Measurements from ENCODE around the gene MTREX.

Gene MTREX

GRCh38 chr5:55441107-55441771 lies 133.4 kb downstream of the MTREX start:
- H3K9ac ChIP-seq (ENCODE audit: low read length) = no peak overlapping the region

GRCh38 chr5:55441954-55442353 lies 134.2 kb downstream of the MTREX start:
- no peaks in the 10 kb centered on the region for H3K36me3 ChIP-seq (ENCODE audit: control insufficient read depth, insufficient read depth, low read length)
- H3K4me1 ChIP-seq (ENCODE audit: control insufficient read depth, insufficient read depth, low read length) = peaks cover 24% of the 10 kb centered on the region
- H3K9me3 ChIP-seq (ENCODE audit: control insufficient read depth, low read length) = no peaks in the 10 kb centered on the region
- no peak overlapping the region for H3K4me3 ChIP-seq (ENCODE audit: low read length)
- no peaks in the 10 kb centered on the region for H3K27me3 ChIP-seq (ENCODE audit: control insufficient read depth, insufficient read depth, low read length)
- no peak overlapping the region for H3K9ac ChIP-seq (ENCODE audit: low read length)

More at GRCh38 chr5:55441107-55441771, 133.4 kb downstream of the MTREX start:
- H3K4me1 ChIP-seq (ENCODE audit: control insufficient read depth, insufficient read depth, low read length) = peaks cover 24% of the 10 kb centered on the region
- H3K36me3 ChIP-seq (ENCODE audit: control insufficient read depth, insufficient read depth, low read length) = no peaks in the 10 kb centered on the region
- no peaks in the 10 kb centered on the region for H3K9me3 ChIP-seq (ENCODE audit: control insufficient read depth, low read length)
- no peaks in the 10 kb centered on the region for H3K27me3 ChIP-seq (ENCODE audit: control insufficient read depth, insufficient read depth, low read length)
- H3K4me3 ChIP-seq (ENCODE audit: low read length) = no peak overlapping the region

- Histone ChIP-seq H3K36me3 (ENCODE audit: control insufficient read depth, insufficient read depth, low read length) (no peaks in the 10 kb centered on the region), H3K9ac (ENCODE audit: low read length) (no peak overlapping the region), H3K27me3 (ENCODE audit: control insufficient read depth, insufficient read depth, low read length) (no peaks in the 10 kb centered on the region), H3K9me3 (ENCODE audit: control insufficient read depth, low read length) (no peaks in the 10 kb centered on the region), H3K4me1 (ENCODE audit: control insufficient read depth, insufficient read depth, low read length) (no peaks in the 10 kb centered on the region), H3K4me3 (ENCODE audit: low read length) (no peak overlapping the region)
Observed at GRCh38 chr5:55445791-55446190, 138.0 kb downstream of the MTREX start.

- Histone ChIP-seq H3K9me3 (ENCODE audit: control insufficient read depth, low read length) (no peaks in the 10 kb centered on the region), H3K36me3 (ENCODE audit: control insufficient read depth, insufficient read depth, low read length) (no peaks in the 10 kb centered on the region), H3K9ac (ENCODE audit: low read length) (no peak overlapping the region), H3K4me1 (ENCODE audit: control insufficient read depth, insufficient read depth, low read length) (no peaks in the 10 kb centered on the region), H3K27me3 (ENCODE audit: control insufficient read depth, insufficient read depth, low read length) (no peaks in the 10 kb centered on the region), H3K4me3 (ENCODE audit: low read length) (no peak overlapping the region)
Observed at GRCh38 chr5:55446640-55447351, 139.0 kb downstream of the MTREX start.

- peaks cover 5% of the 10 kb centered on the region for H3K4me1 ChIP-seq (ENCODE audit: control insufficient read depth, insufficient read depth, low read length)
- no peak overlapping the region for H3K4me3 ChIP-seq (ENCODE audit: low read length)
- no peaks in the 10 kb centered on the region for H3K9me3 ChIP-seq (ENCODE audit: control insufficient read depth, low read length)
- no peaks in the 10 kb centered on the region for H3K27me3 ChIP-seq (ENCODE audit: control insufficient read depth, insufficient read depth, low read length)
- H3K9ac ChIP-seq (ENCODE audit: low read length) = no peak overlapping the region
- no peaks in the 10 kb centered on the region for H3K36me3 ChIP-seq (ENCODE audit: control insufficient read depth, insufficient read depth, low read length)
Observed at GRCh38 chr5:55450050-55450765, 142.4 kb downstream of the MTREX start.

- H3K4me3 ChIP-seq (ENCODE audit: low read length) = no peak overlapping the region
- peaks cover 5% of the 10 kb centered on the region for H3K4me1 ChIP-seq (ENCODE audit: control insufficient read depth, insufficient read depth, low read length)
- no peaks in the 10 kb centered on the region for H3K36me3 ChIP-seq (ENCODE audit: control insufficient read depth, insufficient read depth, low read length)
- no peaks in the 10 kb centered on the region for H3K27me3 ChIP-seq (ENCODE audit: control insufficient read depth, insufficient read depth, low read length)
- H3K9ac ChIP-seq (ENCODE audit: low read length) = no peak overlapping the region
- no peaks in the 10 kb centered on the region for H3K9me3 ChIP-seq (ENCODE audit: control insufficient read depth, low read length)
Observed at GRCh38 chr5:55451976-55452375, 144.2 kb downstream of the MTREX start.

- no peak overlapping the region for H3K9ac ChIP-seq (ENCODE audit: low read length)
- H3K4me1 ChIP-seq (ENCODE audit: control insufficient read depth, insufficient read depth, low read length) = peaks cover 5% of the 10 kb centered on the region
- H3K4me3 ChIP-seq (ENCODE audit: low read length) = no peak overlapping the region
- H3K27me3 ChIP-seq (ENCODE audit: control insufficient read depth, insufficient read depth, low read length) = no peaks in the 10 kb centered on the region
- no peaks in the 10 kb centered on the region for H3K36me3 ChIP-seq (ENCODE audit: control insufficient read depth, insufficient read depth, low read length)
- H3K9me3 ChIP-seq (ENCODE audit: control insufficient read depth, low read length) = no peaks in the 10 kb centered on the region
Observed at GRCh38 chr5:55453211-55453610, 145.4 kb downstream of the MTREX start.

- no peak overlapping the region for H3K9ac ChIP-seq (ENCODE audit: low read length)
- no peak overlapping the region for H3K4me3 ChIP-seq (ENCODE audit: low read length)
- no peaks in the 10 kb centered on the region for H3K27me3 ChIP-seq (ENCODE audit: control insufficient read depth, insufficient read depth, low read length)
- H3K9me3 ChIP-seq (ENCODE audit: control insufficient read depth, low read length) = no peaks in the 10 kb centered on the region
- no peaks in the 10 kb centered on the region for H3K36me3 ChIP-seq (ENCODE audit: control insufficient read depth, insufficient read depth, low read length)
- peaks cover 5% of the 10 kb centered on the region for H3K4me1 ChIP-seq (ENCODE audit: control insufficient read depth, insufficient read depth, low read length)
Observed at GRCh38 chr5:55454282-55454681, 146.5 kb downstream of the MTREX start.

GRCh38 chr5:55456216-55456895 lies 148.6 kb downstream of the MTREX start:
- H3K9me3 ChIP-seq (ENCODE audit: control insufficient read depth, low read length) = no peaks in the 10 kb centered on the region
- H3K36me3 ChIP-seq (ENCODE audit: control insufficient read depth, insufficient read depth, low read length) = no peaks in the 10 kb centered on the region
- H3K9ac ChIP-seq (ENCODE audit: low read length) = no peak overlapping the region
- peaks cover 5% of the 10 kb centered on the region for H3K4me1 ChIP-seq (ENCODE audit: control insufficient read depth, insufficient read depth, low read length)
- H3K4me3 ChIP-seq (ENCODE audit: low read length) = no peak overlapping the region
- no peaks in the 10 kb centered on the region for H3K27me3 ChIP-seq (ENCODE audit: control insufficient read depth, insufficient read depth, low read length)

- Histone ChIP-seq H3K36me3 (ENCODE audit: control insufficient read depth, insufficient read depth, low read length) (no peaks in the 10 kb centered on the region), H3K9me3 (ENCODE audit: control insufficient read depth, low read length) (no peaks in the 10 kb centered on the region), H3K9ac (ENCODE audit: low read length) (no peak overlapping the region), H3K4me1 (ENCODE audit: control insufficient read depth, insufficient read depth, low read length) (no peaks in the 10 kb centered on the region), H3K4me3 (ENCODE audit: low read length) (no peak overlapping the region), H3K27me3 (ENCODE audit: control insufficient read depth, insufficient read depth, low read length) (no peaks in the 10 kb centered on the region)
Observed at GRCh38 chr5:55459572-55459971, 151.8 kb downstream of the MTREX start.

- Histone ChIP-seq H3K36me3 (ENCODE audit: control insufficient read depth, insufficient read depth, low read length) (no peaks in the 10 kb centered on the region), H3K9ac (ENCODE audit: low read length) (no peak overlapping the region), H3K4me1 (ENCODE audit: control insufficient read depth, insufficient read depth, low read length) (peaks cover 11% of the 10 kb centered on the region), H3K27me3 (ENCODE audit: control insufficient read depth, insufficient read depth, low read length) (no peaks in the 10 kb centered on the region), H3K9me3 (ENCODE audit: control insufficient read depth, low read length) (no peaks in the 10 kb centered on the region), H3K4me3 (ENCODE audit: low read length) (no peak overlapping the region)
Observed at GRCh38 chr5:55463613-55464012, 155.8 kb downstream of the MTREX start.

All from mucosa of stomach (tissue), 1 donor.